Measurements from ENCODE around the gene NDC1. TPM values are rescaled to one million over a fixed set of nuclear protein-coding genes. Genes with fewer than 3 reads are reported as not detected.
"Not testable (repeated sequence)": the region's sequence is repeated elsewhere in the genome, so short reads cannot be mapped to it uniquely, and the experiment has no call there.

Gene NDC1
- total RNA-seq, 2 donors from 2014 or later: 6.0 to 6.9 TPM

DNA sequence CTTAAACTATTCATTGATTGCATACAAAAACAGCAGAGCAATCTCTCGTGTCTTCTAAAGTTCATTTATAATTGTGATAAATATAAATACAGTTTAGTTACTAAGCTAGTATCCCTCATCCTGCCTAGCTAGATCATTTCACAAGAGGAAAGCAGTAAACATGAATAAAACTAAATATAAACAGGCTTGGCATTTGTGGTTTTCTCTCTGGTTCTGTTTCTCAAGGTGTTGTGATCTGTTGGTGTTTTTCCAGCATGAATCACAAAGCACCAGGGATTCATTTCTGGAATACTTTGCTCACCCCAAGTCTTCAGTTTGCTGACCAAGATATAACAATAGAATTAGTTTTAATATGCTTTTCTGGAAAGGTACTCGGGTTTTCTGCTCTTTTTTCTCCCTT lies 66.4 kb downstream of the NDC1 start:
- intact Hi-C loops (cut with DNase I): no loop called here
- DNase-seq (ENCODE audit: low spot score): no peak

DNA sequence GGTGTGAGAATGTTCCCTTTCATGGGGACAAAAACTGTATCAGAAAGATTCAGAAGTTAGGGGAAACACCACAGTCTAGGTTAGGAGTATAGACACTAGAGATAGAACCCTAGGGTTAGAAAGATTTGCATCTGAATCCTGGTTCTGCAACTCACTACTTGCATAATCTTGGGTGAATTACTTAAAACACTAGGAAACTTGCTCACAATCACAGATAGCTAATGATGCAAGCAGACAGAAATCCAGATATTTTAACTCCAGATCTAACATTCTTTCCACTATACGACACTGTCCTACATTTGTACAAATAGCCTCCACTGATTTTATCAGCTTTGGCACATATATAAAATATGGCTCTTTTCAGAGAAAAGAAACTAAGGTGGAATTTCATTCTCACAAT lies 68.3 kb downstream of the NDC1 start:
- no peak for DNase-seq (ENCODE audit: low spot score)
- intact Hi-C loops (cut with DNase I): no loop called here

DNA sequence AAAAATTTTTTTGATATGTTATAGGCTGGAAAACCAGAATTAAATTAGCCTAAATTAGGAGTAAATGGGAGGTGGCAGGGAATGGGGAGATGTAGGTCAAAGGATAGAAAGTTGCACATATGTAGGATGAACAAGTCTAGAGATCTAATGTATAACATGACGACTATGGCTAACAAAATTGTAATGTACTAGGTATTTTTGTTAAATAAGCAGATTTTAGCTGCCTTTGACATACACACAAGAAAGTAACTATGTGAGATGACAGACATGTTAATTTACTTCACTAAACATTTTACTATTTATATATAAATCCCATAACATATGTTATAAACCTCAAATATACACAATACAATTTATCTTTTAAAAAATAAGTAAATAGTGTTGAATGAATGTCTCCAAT lies 68.9 kb downstream of the NDC1 start:
- intact Hi-C loops (cut with DNase I): no loop called here
- DNase-seq (ENCODE audit: low spot score): no peak

DNA sequence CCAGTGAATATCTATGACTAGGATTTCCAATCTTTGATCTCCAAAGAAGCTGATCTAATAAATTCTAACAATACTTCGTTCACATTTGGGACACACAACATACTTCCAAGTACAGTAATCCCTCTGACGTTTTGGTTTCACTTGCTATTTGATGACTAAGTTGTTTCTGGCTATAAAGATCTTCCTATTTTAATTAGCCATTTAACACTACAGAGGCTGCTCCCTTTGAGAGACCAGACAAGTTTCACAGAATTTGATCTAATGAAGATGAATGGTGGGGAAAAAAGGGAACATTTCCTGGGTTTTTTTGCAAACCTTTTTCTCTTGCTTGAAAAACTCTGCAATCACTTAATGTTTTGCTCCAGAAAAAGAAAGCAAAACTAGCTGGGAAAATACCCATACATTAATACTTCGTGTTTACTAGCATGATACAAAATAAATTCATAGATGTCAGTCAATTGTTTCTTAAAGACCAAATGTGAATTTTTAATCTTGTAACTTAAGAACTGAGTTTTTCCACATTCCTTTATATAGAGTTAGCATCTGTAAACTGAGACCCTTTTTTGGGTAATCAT lies 71.2 kb downstream of the NDC1 start:
- DNase-seq (ENCODE audit: low spot score): no peak
- intact Hi-C loops (cut with DNase I): no loop called here

DNA sequence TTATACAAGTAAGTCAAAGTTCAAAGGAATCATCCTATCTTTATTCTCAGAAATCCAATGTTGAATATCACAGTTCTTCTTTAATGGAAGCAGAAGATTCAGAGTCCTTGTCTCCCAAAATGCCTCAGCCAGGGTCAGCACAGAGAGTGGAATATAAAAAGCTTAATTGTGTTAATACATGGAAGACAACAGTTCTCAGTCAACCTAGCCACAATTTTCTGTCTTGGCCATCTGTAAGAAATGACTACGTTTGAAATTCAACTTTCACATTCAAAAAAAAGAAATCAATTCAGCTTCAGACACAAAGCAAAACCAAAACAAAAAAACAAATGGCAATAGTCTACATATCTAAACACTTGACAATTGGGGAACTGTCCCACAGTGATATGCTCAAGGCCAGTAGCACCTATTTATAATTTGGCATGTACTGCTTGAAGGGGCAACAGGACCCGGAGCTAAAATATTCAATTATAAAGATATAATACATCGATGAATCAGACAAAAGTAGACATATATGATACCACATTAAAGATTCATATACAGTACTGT lies 71.8 kb downstream of the NDC1 start:
- no peak for DNase-seq (ENCODE audit: low spot score)
- intact Hi-C loops (cut with DNase I): no loop called here

DNA sequence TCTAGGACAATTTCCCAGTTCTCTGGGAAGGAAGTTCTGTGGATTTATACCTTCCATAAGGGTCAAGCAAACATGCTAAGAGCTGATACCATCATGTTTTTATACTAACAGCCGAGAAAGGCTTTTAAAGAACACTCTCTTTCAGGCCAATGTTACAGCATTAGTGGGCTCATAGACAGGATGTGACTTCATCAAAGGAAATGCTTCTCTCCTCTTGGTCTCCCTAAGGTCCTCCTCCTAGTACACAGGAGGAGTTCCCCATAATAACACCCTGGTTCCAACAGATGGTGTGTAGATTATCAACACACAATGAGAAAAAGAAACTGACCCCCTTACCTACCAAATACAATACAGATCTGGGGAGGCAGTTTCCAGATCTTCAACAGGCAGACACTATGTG lies 72.4 kb downstream of the NDC1 start:
- intact Hi-C loops (cut with DNase I): no loop called here
- DNase-seq (ENCODE audit: low spot score): no peak

DNA sequence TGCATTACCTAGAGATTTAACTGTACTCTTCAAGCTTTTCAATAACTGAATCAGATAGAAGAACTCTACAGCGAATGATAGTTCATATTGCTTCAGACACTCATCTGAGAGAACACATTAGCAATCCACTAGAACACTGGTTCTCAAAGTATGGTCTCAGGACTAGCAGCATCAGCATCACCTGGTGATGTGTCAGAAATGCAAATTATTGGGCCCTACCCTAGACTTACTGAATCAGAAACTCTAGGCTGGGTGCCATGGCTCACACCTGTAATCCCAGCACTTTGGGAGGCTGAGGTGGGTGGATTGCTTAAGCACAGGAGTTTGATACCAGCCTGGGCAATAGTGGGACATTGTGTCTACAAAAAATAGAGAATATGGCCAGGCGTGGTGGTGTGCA lies 74.2 kb downstream of the NDC1 start:
- DNase-seq (ENCODE audit: low spot score): no peak
- intact Hi-C loops (cut with DNase I): no loop called here

DNA sequence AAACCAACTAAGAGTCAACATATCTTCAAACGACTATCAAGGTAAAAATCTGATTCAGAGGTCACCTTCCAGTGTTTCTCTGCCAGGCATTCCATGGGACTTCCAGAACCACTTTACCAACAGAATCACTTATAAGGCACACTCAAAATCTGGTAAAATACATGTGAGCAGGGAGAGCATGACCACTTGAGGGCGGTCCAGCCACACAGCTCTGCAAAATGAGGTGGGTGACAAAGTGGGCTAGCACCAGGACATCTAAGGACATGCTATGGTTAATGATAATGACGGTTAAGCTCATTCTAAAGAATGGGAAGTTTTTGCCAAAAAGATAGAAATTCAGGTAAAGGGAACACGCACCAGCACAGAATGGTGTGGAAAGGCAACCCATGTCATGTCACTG lies 74.6 kb downstream of the NDC1 start:
- intact Hi-C loops (cut with DNase I): no loop called here
- no peak for DNase-seq (ENCODE audit: low spot score)

DNA sequence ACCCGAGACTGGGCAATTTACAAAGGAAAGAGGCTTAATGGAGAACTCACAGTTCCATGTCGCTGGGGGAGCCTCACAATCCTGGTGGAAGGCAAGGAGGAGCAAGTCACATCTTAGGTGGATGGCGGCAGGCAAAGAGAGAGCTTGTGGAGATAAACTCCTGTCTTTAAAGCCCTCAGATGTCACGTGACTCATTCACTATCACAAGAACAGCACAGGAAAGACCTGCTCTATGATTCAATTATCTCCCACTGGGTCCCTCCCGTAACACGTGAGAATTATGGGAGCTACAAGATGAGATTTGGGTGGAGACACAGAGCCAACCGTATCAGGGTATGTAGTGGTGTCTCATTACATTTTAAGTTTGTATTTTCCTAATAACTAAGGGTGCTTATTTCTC lies 77.6 kb downstream of the NDC1 start:
- intact Hi-C loops (cut with DNase I); DNase-seq (ENCODE audit: low spot score): not testable (repeated sequence)

DNA sequence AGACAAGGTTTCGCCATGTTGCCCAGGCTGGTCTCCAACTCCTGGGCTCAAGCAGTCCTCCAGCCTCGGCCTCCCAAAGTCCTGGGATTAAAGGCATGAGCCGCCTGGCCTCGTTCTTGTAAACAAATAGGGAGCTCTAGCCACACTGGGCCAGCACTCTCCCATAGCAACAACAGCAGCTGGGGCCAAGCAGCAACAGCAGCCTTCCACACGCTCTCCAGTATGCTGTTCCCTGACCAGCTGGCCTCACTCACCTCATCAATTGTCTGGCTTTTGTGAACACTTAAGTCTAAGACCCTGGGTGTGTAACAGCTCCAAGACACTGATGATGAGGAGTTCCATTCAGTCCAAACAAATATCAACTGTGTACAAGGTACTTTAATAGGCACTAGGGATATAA lies 82.2 kb downstream of the NDC1 start:
- DNase-seq (ENCODE audit: low spot score): no peak
- intact Hi-C loops (cut with DNase I): loop anchor here in 1 of 2 donors (2.0 kb wide), 1 partner anchor 271 kb away; no protein-coding TSS in a partner anchor

DNA sequence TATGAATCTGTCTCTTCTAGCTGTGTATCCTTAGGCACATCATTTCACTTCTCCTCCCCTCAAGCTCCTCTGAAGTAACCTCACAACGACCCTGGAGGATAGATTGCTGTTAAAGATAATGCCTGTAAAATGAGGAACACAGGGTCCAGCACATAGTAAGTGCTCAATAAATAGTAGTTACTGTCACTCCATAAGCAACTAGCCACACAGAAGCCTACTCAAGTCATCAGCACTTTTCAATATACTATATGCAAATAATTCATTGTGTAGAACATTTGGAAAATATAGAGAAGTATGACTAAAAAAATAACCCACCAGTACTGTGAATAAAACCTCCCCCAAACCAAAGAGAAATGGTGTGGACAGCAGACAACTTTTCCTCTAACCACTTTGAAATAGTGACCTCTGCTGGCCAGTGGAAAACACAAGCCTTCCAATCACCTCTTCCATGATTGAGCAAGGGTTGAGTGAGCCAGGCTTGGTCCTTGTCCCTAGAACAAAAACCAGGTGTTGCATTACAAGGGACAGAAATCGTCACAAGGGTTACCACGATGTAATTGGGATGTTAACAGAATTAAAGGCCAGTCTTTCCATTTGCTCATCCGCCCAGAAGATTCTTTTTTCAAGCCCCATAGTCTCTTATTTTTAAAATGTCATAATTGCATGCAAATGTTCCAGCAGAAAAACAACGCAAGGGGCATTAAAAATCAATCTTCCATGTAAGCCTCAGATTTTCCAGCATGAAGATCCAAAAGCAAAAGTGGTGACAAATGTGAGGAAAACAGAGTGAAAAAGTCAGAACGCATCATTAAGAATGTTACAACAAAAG lies 83.4 kb downstream of the NDC1 start:
- intact Hi-C loops (cut with DNase I): loop anchor here (2.0 to 5.0 kb wide), 2 partner anchors 267 to 270 kb away; no protein-coding TSS in a partner anchor
- no peak for DNase-seq (ENCODE audit: low spot score)

DNA sequence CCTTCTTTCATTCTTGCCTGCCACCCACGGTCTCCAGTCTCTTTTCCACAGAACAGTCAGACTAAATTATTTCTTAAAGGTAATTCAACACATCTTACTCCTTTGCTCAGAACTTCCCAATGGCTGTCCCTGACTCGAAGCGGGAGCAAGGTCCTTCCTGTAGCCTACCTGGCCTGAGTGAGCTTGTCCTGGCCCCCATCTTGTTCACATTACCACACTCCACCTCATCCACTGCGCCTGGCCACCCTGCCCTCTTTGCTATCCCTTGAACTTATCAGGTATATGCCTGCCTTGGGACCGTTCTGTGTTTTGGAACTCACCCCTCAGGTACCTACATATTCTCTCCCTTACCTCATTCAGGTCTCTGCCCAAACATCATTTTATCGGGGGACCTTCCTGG lies 85.8 kb downstream of the NDC1 start:
- intact Hi-C loops (cut with DNase I): loop anchor here in 1 of 2 donors (5.0 kb wide), 1 partner anchor 265 kb away; no protein-coding TSS in a partner anchor
- no peak for DNase-seq (ENCODE audit: low spot score)

DNA sequence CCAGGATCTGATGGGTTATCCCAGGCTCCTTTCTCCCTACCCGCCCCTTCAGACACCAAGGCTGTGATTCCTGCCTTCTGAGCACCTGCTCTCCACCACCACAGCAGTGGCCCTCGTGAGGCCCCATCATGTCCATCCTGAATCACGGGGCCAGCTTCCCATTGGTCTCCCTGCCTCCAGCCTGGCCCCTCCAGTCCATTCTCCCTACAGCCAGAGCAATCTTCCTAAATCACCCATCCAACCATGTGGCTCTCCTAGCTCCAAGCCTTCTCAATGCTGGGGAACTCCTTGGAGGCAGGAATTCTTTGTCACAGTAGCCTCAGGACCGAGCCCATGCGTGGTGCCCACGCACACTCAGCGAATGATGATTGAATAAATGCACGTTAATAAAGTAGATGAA lies 90.3 kb downstream of the NDC1 start:
- no peak for DNase-seq (ENCODE audit: low spot score)
- intact Hi-C loops (cut with DNase I): no loop called here

DNA sequence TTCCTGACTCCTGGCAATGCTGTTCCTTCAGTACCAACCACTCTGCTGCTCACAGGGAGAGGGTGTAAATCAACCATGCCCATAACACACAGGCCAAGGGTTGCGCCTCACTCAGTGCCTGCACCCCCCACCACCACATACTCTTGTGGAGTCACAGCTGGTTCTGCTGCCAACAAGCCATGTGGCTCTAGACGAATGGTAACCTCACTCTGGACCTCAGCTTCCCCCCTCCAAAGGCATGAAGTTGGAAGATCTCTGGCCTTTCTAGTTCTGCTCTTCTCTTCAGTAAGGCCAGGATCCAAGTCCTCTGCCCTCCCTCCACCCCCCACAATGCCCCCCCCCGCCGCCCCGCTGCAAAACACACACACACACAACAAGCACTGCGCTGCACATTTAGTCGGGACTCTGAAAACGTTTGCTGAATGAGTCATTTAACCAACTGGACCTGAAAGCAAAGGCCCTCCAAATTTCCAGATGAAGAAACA lies 97.4 kb downstream of the NDC1 start:
- no peak for DNase-seq (ENCODE audit: low spot score)
- intact Hi-C loops (cut with DNase I): no loop called here

DNA sequence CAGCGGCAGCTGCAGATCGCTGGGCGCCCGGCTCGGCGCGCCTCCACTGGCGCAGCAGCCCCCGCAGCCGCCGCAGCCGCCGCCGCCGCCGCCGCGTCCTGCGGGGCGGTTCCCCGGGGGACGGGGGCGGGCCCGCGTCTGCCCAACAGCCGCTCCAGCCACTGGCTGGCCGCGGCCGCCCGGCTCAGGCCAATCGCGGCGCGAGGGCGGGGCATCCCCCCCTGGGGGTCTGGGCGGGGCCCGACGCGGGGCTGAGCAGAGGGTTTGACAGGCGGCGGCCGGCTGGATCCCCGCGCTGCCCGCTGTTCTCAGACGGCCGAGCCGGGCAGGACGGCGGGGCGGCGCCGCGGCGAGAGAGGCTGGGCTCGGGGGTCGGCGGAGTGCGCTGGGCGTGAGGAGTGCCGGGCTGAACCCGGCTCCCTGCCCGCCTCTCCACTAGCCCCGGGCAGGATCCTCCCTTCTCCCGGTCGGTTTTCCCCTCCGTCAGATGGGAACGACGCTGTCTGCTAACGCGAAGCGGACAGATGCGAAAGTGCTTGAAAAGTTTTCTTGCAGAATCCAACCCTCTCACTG lies 98.9 kb downstream of the NDC1 start, which contains the start of gene GLIS1:
Gene GLIS1 (minus strand): TSS at position 56 of the 573 bp plus-strand sequence. CDS start 1,100 bp downstream, outside the sequence.
- peak; percentile 92 for DNase-seq (ENCODE audit: low spot score)

DNA sequence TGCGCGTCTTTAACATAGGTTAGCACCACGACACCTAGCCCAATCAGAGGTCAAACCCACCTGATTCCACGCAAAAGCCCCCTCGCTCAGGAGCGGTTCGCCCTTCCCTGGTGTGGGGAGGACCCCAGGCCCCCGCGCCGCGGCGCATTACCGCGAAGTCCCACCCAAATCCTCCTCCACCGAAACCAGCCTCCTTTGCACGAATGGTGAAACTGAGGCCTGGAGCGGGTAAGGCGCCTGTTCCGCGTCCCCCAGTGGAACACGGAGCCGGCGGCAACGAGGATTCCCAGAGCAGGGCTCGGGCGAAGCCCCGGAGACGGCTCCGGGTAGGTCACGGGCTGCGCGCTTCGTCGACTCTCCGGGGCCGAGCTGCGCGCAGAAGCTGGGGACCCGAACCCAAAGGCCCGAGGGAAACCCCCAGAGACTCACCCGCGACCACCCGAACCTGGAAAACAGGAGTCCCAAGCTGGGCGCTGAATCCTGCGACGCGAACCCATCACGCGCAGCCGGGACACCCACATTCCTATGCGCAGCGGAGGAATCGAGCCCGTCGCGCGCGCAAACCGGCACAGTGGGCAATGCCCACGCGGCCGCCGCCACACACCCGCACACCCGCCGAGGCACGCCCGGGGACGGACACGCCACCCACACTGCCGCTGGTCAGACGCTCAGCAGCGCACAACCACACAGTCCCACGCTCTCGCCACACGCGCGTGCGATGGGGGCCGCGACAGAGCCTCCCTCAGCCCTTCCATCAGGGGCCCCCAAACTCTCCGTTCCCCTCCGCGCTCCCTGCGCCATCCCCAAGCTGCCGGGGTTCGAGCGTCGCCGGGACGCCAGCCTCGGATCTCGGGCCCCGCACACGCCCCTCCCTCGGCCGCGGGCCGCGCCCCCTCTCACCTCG lies 99.6 kb downstream of the NDC1 start:
- intact Hi-C loops (cut with DNase I): no loop called here
- no peak for DNase-seq (ENCODE audit: low spot score)

More for the DNA sequence above, 98.9 kb downstream of the NDC1 start, which contains the start of gene GLIS1:
- intact Hi-C loops (cut with DNase I): no loop called here

DNA sequence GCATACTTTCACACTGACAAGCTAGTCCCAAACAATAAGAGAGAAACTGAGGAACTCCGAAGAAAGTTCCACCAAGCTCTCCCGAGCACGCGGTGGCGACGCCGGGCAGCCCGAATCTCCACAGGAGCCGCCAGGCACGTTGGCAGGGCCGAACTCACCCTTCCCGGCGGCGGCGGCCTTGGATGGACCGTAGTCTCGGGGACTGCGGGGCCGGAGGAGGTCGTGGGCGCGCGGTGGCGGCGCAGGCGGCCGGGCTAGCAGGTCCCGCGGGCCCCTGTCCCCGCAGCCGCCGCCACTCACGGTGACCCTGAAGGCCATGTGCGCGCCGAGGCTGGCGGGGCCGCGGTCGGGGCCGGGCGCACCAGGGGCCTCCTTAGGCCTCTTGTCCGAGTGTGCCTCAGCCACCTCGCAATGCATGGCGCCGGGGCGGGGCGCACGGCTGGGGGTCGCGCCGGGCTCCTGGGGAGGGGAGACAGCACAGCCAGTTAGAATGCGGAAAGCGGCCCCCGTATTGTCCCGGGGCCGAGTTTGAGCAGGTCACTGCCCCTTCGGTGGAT lies 100.4 kb downstream of the NDC1 start:
- no peak for DNase-seq (ENCODE audit: low spot score)
- intact Hi-C loops (cut with DNase I): no loop called here

DNA sequence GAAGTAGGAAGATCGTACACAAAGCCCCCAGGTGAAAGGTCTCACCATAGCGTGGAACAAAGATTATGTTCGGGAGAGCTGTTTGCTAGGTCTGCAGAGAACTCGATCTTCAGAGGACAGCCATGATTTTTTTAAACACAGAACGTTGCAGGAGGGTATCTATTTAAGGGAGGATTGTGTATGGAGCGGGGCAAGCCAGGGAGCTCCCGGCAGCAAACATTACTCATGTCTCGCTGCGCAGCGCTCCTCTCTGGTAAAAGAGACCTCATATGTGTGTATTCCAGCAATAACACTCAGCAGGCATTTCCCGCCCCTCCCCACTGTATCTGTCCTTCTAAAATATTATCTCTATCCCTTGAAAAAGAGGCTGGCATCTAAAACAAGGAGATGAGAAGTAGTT lies 101.8 kb downstream of the NDC1 start:
- no peak for DNase-seq (ENCODE audit: low spot score)
- intact Hi-C loops (cut with DNase I): no loop called here

DNA sequence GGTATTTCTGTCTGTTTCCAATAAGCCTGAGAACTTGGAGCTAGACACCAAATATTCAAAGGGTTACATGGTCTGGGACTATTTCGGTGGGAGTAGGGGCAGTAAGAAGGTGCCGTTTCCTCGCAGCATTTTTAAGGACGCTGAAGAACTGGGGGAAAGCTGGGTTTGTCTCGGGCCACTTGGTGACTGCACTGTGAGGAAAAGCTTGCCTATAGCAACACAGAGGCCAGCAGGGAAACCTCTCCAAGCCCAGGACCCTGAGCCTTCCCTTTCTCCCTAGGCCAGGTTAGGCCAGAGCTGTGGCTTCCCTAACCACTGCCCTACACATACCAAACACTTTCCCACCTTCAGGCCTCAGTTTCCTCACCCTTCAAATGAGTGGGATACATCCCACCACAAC lies 102.4 kb downstream of the NDC1 start:
- no peak for DNase-seq (ENCODE audit: low spot score)
- intact Hi-C loops (cut with DNase I): no loop called here

Data from posterior vena cava (tissue), 2 donors.